ENCODE results near the gene ZNF496. TPM values are rescaled to one million over a fixed set of nuclear protein-coding genes. Genes with fewer than 3 reads are reported as not detected.
"Not testable (repeated sequence)": the region's sequence is repeated elsewhere in the genome, so short reads cannot be mapped to it uniquely, and the experiment has no call there.

Gene ZNF496
- total RNA-seq, 1 donor from 2014 or later, result 59.5 TPM

- peaks cover 17% of the 10 kb centered on the region for H3K4me1 Mint-ChIP-seq (ENCODE audit: low read depth)
- H3K36me3 Mint-ChIP-seq (ENCODE audit: insufficient read depth), result peaks cover 4% of the 10 kb centered on the region
- no peak for TF ChIP-seq CTCF (IDR thresholded peaks at IDR 0.05; ENCODE audit: unreplicated experiment)
- peaks cover 8% of the 10 kb centered on the region for H3K9me3 Mint-ChIP-seq (ENCODE audit: low read depth)
- no peak for DNase-seq (ENCODE audit: low spot score, unreplicated experiment)
- no peak overlapping the region for H3K27ac Mint-ChIP-seq
- no peak overlapping the region for H3K4me3 Mint-ChIP-seq (ENCODE audit: low read depth)
- H3K27me3 Mint-ChIP-seq, result peaks cover 17% of the 10 kb centered on the region
These were observed 28.6 kb upstream of the ZNF496 start for GRCh38 chr1:247360116-247360898.

GRCh38 chr1:247359559-247359958 is 27.9 kb upstream of the ZNF496 start:
- H3K27me3 Mint-ChIP-seq, result peaks cover 17% of the 10 kb centered on the region
- H3K27ac Mint-ChIP-seq, result no peak overlapping the region
- no peak for TF ChIP-seq CTCF (IDR thresholded peaks at IDR 0.05; ENCODE audit: unreplicated experiment)
- peaks cover 4% of the 10 kb centered on the region for H3K9me3 Mint-ChIP-seq (ENCODE audit: low read depth)
- H3K4me1 Mint-ChIP-seq (ENCODE audit: low read depth), result peaks cover 18% of the 10 kb centered on the region
- H3K4me3 Mint-ChIP-seq (ENCODE audit: low read depth), result no peak overlapping the region
- H3K36me3 Mint-ChIP-seq (ENCODE audit: insufficient read depth), result peaks cover 2% of the 10 kb centered on the region
- DNase-seq (ENCODE audit: low spot score, unreplicated experiment), result no peak

GRCh38 chr1:247358920-247359319 is 27.3 kb upstream of the ZNF496 start:
- no peak overlapping the region for H3K4me3 Mint-ChIP-seq (ENCODE audit: low read depth)
- H3K4me1 Mint-ChIP-seq (ENCODE audit: low read depth), result peaks cover 18% of the 10 kb centered on the region
- H3K27me3 Mint-ChIP-seq, result peaks cover 17% of the 10 kb centered on the region
- H3K9me3 Mint-ChIP-seq (ENCODE audit: low read depth), result peaks cover 4% of the 10 kb centered on the region
- H3K36me3 Mint-ChIP-seq (ENCODE audit: insufficient read depth), result peaks cover 2% of the 10 kb centered on the region
- no peak for TF ChIP-seq CTCF (IDR thresholded peaks at IDR 0.05; ENCODE audit: unreplicated experiment)
- no peak overlapping the region for H3K27ac Mint-ChIP-seq
- no peak for DNase-seq (ENCODE audit: low spot score, unreplicated experiment)

DNA sequence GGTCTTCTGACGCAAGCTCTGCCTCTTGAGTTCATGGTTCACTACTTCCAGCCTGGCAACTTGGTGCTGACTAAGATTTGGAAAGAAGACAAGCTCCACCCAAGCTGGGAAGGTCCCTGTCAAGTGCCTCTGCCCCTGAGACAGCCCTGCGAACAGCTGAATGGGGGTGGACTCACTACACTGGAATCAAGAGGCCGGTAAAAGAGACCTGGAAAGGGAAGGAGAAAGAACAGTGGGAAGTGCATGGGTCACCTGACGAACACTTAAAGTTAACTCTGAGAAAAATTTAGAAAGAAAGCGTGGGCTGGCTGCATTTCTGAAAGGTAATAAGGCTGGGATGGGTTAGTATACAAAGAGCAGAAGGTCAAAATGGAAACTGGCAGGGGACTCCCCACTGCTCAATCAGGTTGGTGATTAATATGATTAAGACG is 26.1 kb upstream of the ZNF496 start:
- no peak for TF ChIP-seq CTCF (IDR thresholded peaks at IDR 0.05; ENCODE audit: unreplicated experiment)
- Mint-ChIP-seq H3K27ac (peak overlapping the region; percentile 76), H3K4me1 (ENCODE audit: low read depth) (peaks cover 18% of the 10 kb centered on the region), H3K9me3 (ENCODE audit: low read depth) (peaks cover 4% of the 10 kb centered on the region), H3K36me3 (ENCODE audit: insufficient read depth) (peaks cover 2% of the 10 kb centered on the region), H3K4me3 (ENCODE audit: low read depth) (no peak overlapping the region), H3K27me3 (peaks cover 14% of the 10 kb centered on the region)
- no peak for DNase-seq (ENCODE audit: low spot score, unreplicated experiment)

DNA sequence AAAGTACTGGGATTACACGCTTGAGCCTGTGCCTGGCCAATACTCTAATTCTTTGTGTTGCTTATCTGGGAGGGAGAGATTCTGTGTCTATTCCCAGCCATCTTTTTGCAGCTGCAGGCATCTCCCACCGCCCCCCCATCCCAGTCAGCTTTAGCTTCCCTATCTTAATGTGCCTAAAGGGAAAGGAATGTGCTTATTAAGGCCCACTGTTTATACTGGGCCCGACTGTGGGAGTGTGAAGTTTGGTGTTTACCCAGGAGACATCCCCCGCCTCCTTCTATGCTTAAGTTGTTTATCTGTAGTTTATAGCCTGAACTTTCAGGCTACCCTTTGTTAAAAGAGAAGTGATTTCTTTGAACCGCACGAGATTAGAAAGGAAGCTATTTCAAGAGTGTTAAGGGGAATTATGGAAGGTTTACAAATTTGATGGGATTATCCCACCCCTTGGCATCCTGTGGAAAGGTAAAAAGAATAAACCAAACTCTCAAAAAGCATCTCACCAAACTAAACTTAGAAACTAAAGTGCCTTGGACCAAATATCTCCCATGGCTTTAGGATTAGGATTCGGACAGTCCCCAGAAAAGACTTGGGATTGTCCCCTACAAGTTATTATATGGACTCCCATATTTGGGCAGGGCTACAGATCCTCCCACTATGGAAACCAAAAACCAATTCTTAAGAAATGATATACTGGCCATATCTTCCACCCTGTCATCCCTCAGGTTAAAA is 25.5 kb upstream of the ZNF496 start:
- no peak for TF ChIP-seq CTCF (IDR thresholded peaks at IDR 0.05; ENCODE audit: unreplicated experiment)
- Mint-ChIP-seq H3K27ac (peak overlapping the region; percentile 76), H3K4me1 (ENCODE audit: low read depth) (peaks cover 18% of the 10 kb centered on the region), H3K27me3 (peaks cover 14% of the 10 kb centered on the region), H3K9me3 (ENCODE audit: low read depth) (peaks cover 4% of the 10 kb centered on the region), H3K36me3 (ENCODE audit: insufficient read depth) (peaks cover 2% of the 10 kb centered on the region), H3K4me3 (ENCODE audit: low read depth) (no peak overlapping the region)
- no peak for DNase-seq (ENCODE audit: low spot score, unreplicated experiment)

GRCh38 chr1:247355160-247355559 is 23.5 kb upstream of the ZNF496 start:
- H3K9me3 Mint-ChIP-seq (ENCODE audit: low read depth); H3K27me3 Mint-ChIP-seq; H3K27ac Mint-ChIP-seq; H3K36me3 Mint-ChIP-seq (ENCODE audit: insufficient read depth); DNase-seq (ENCODE audit: low spot score, unreplicated experiment); H3K4me3 Mint-ChIP-seq (ENCODE audit: low read depth): not testable (repeated sequence)
- H3K4me1 Mint-ChIP-seq (ENCODE audit: low read depth), result peaks cover 18% of the 10 kb centered on the region
